IMR-90 (cell line): Measurements from ENCODE around the gene MYO7B. TPM values are rescaled to one million over a fixed set of nuclear protein-coding genes. Genes with fewer than 3 reads are reported as not detected.
A peak's percentile ranks its signal among the peaks of the same experiment; 100 is the strongest.

Experiments used
- ATAC-seq: fragments of 200-7000 bp; cut with Tn5 transposase; 2 replicates; pipeline ENCODE4 v1.9.1; 2020; ENCODE audit warnings: low read depth, mild to moderate bottlenecking, moderate library complexity
- BruUV-seq: library from RNA; stranded (reverse); fragments of 400-500 nt; replicated peaks from 2 replicates; lab custom pipeline; 2021; lab: Mats Ljungman, UMichigan
- CTCF ChIA-PET: fragments of 300-600 bp; formaldehyde crosslinking; extraction: SDS; loops from one replicate; lab custom pipeline; 2021; ENCODE audit warnings: antibody characterized with exemption; lab: Yijun Ruan, JAX
- POLR2A ChIA-PET: fragments of 300-600 bp; sonication (Branson Sonifier 250); formaldehyde crosslinking; loops from one replicate; lab custom pipeline; 2022; ENCODE audit warnings: antibody characterized with exemption; ENCODE audit not compliant: unreplicated experiment; lab: Charles Lee
- DNase-seq: peaks from one replicate; pipeline ENCODE4 v3.0.0; 2013
- H2AFZ ChIP-seq: replicated peaks from 2 replicates; pipeline ENCODE3; 2013; ENCODE audit warnings: low read length, mild to moderate bottlenecking; ENCODE audit not compliant: poor library complexity
- H2AK5ac ChIP-seq: 2 replicates; pipeline ENCODE4 v1.6.1; 2013; ENCODE audit warnings: low read depth, low read length, inconsistent platforms
- H2AK9ac ChIP-seq: replicated peaks from 2 replicates; pipeline ENCODE3; 2013; ENCODE audit warnings: mild to moderate bottlenecking, low read depth, low read length, moderate library complexity; ENCODE audit not compliant: poor library complexity
- H2BK120ac ChIP-seq: 2 replicates; pipeline ENCODE4 v1.6.1; 2013; ENCODE audit warnings: low read depth, low read length, inconsistent platforms
- H2BK15ac ChIP-seq: 3 replicates; pipeline ENCODE4 v1.6.1; 2013; ENCODE audit warnings: low read depth, low read length, inconsistent platforms
- H2BK20ac ChIP-seq: 2 replicates; pipeline ENCODE4 v1.6.1; 2013; ENCODE audit warnings: low read depth, mild to moderate bottlenecking, inconsistent platforms, low read length, moderate library complexity
- H2BK5ac ChIP-seq: 2 replicates; pipeline ENCODE4 v1.6.1; 2013; ENCODE audit warnings: mild to moderate bottlenecking, low read depth, low read length, inconsistent platforms; ENCODE audit not compliant: poor library complexity, severe bottlenecking
- H3K14ac ChIP-seq: replicated peaks from 2 replicates; pipeline ENCODE4 v1.6.1; 2013; ENCODE audit warnings: low read depth, low read length, inconsistent platforms
- H3K18ac ChIP-seq: 2 replicates; pipeline ENCODE4 v1.6.1; 2013; ENCODE audit warnings: low read depth, low read length, control low read depth
- H3K23ac ChIP-seq: 2 replicates; pipeline ENCODE4 v1.6.1; 2013; ENCODE audit warnings: low read depth, low read length, inconsistent platforms
- H3K27ac ChIP-seq: 2 replicates; pipeline ENCODE4 v1.5.1; 2013; ENCODE audit warnings: mild to moderate bottlenecking, control low read depth, low read length; ENCODE audit not compliant: insufficient read depth
- H3K27me3 ChIP-seq: 2 replicates; pipeline ENCODE4 v1.6.1; 2013; ENCODE audit warnings: low read length; ENCODE audit not compliant: control insufficient read depth, insufficient read depth
- H3K36me3 ChIP-seq: 2 replicates; pipeline ENCODE4 v1.6.1; 2013; ENCODE audit warnings: low read length, mixed read lengths; ENCODE audit not compliant: control insufficient read depth, insufficient read depth
- H3K4ac ChIP-seq: 2 replicates; pipeline ENCODE4 v1.6.1; 2013; ENCODE audit warnings: low read depth, low read length, inconsistent platforms
- H3K4me1 ChIP-seq: 2 replicates; pipeline ENCODE4 v1.6.1; 2013; ENCODE audit warnings: low read length, mixed read lengths; ENCODE audit not compliant: control insufficient read depth, insufficient read depth
- H3K4me2 ChIP-seq: 2 replicates; pipeline ENCODE4 v1.6.1; 2013; ENCODE audit warnings: low read depth, mild to moderate bottlenecking, control low read depth, low read length, moderate library complexity
- H3K4me3 ChIP-seq: 2 replicates; pipeline ENCODE4 v1.5.1; 2013; ENCODE audit warnings: low read depth, mild to moderate bottlenecking, control low read depth, low read length, moderate library complexity; ENCODE audit not compliant: insufficient read depth
- H3K56ac ChIP-seq: 2 replicates; pipeline ENCODE4 v1.6.1; 2013; ENCODE audit warnings: low read length, inconsistent platforms; ENCODE audit not compliant: insufficient read depth; ENCODE audit errors: extremely low read depth
- H3K79me1 ChIP-seq, 2 experiments: 2 replicates each; pipeline ENCODE4 v1.6.1; 2013; ENCODE audit warnings: low read length in 2 of 2, inconsistent platforms in 1 of 2, low read depth in 1 of 2
- H3K9ac ChIP-seq: 2 replicates; pipeline ENCODE4 v1.6.1; 2013; ENCODE audit warnings: low read depth, low read length, control low read depth
- H3K9me1 ChIP-seq: 2 replicates; pipeline ENCODE4 v1.6.1; 2013; ENCODE audit warnings: low read length, inconsistent platforms; ENCODE audit not compliant: insufficient read depth
- H3K9me3 ChIP-seq: 2 replicates; pipeline ENCODE4 v1.6.1; 2013; ENCODE audit warnings: low read length; ENCODE audit not compliant: control insufficient read depth, insufficient read depth
- H4K20me1 ChIP-seq: 2 replicates; pipeline ENCODE4 v1.6.1; 2013; ENCODE audit warnings: low read length, inconsistent platforms; ENCODE audit not compliant: insufficient read depth
- H4K5ac ChIP-seq: 2 replicates; pipeline ENCODE4 v1.6.1; 2013; ENCODE audit warnings: mild to moderate bottlenecking, low read depth, low read length, control low read depth
- H4K8ac ChIP-seq, 2 experiments: 2 replicates each; pipeline ENCODE4 v1.6.1; 2013; ENCODE audit warnings: low read depth in 2 of 2, low read length in 2 of 2, control low read depth in 1 of 2, inconsistent platforms in 1 of 2
- H4K91ac ChIP-seq: 2 replicates; pipeline ENCODE4 v1.6.1; 2013; ENCODE audit warnings: low read depth, low read length, inconsistent platforms; ENCODE audit not compliant: insufficient read depth
- BHLHE40 ChIP-seq: fragments of 150-350 bp; IDR thresholded peaks from 2 replicates; pipeline ENCODE4 v1.6.1; 2016; ENCODE audit warnings: mild to moderate bottlenecking, low read depth, low read length
- CEBPB ChIP-seq: IDR thresholded peaks from 2 replicates; pipeline ENCODE4 v1.6.1; 2012; ENCODE audit warnings: low read depth, low read length, improper control_type of control experiment
- CHD1 ChIP-seq: IDR thresholded peaks from 2 replicates; pipeline ENCODE4 v1.6.1; 2012; ENCODE audit warnings: low read depth, low read length, improper control_type of control experiment
- FOS ChIP-seq: fragments of 150-350 bp; IDR thresholded peaks from 2 replicates; pipeline ENCODE4 v1.6.1; 2016; ENCODE audit warnings: low read depth, low read length
- MAFK ChIP-seq: IDR thresholded peaks from 2 replicates; pipeline ENCODE4 v1.6.1; 2012; ENCODE audit warnings: low read depth, low read length, improper control_type of control experiment
- MAZ ChIP-seq: IDR thresholded peaks from 2 replicates; pipeline ENCODE4 v1.6.1; 2012; ENCODE audit warnings: low read depth, mild to moderate bottlenecking, low read length, improper control_type of control experiment, moderate library complexity, borderline replicate concordance
- MXI1 ChIP-seq: IDR thresholded peaks from 2 replicates; pipeline ENCODE4 v1.6.1; 2012; ENCODE audit warnings: low read depth, mild to moderate bottlenecking, low read length, moderate library complexity, borderline replicate concordance
- NFE2L2 ChIP-seq: fragments of 150-350 bp; IDR thresholded peaks from 2 replicates; pipeline ENCODE4 v1.6.1; 2016; ENCODE audit warnings: low read depth, mild to moderate bottlenecking, low read length
- POLR2A ChIP-seq: IDR thresholded peaks from 2 replicates; pipeline ENCODE4 v1.6.1; 2012; ENCODE audit warnings: mild to moderate bottlenecking, low read depth, low read length
- RAD21 ChIP-seq: IDR thresholded peaks from 2 replicates; pipeline ENCODE4 v1.6.1; 2012; ENCODE audit warnings: low read length, improper control_type of control experiment
- RCOR1 ChIP-seq: IDR thresholded peaks from 2 replicates; pipeline ENCODE4 v1.6.1; 2012; ENCODE audit warnings: mild to moderate bottlenecking, low read length, improper control_type of control experiment; ENCODE audit not compliant: insufficient replicate concordance
- RFX5 ChIP-seq: IDR thresholded peaks from 2 replicates; pipeline ENCODE4 v1.8.0; 2012; ENCODE audit warnings: low read depth, mild to moderate bottlenecking, low read length, moderate library complexity
- SMC3 ChIP-seq: fragments of 150-350 bp; IDR thresholded peaks from 2 replicates; pipeline ENCODE4 v1.6.1; 2016; ENCODE audit warnings: low read depth, mild to moderate bottlenecking, antibody characterized with exemption, low read length, moderate library complexity
- WGBS, 2 experiments: methylation state at CpG; one replicate each; pipeline versions ENCODE4 v1.1.5 to v1.1.7; 2013; ENCODE audit warnings: missing lambda C conversion rate in 2 of 2; ENCODE audit not compliant: insufficient read length in 1 of 2; ENCODE audit errors: extremely low coverage in 2 of 2; 5-methylcytosine and 5-hydroxymethylcytosine counted together
- dilution Hi-C: fragments of 300-500 bp; cut with HindIII; formaldehyde crosslinking; loops from one replicate; pipeline ENCODE4 v1.14.3; 2018; ENCODE audit warnings: low sequenced_read_pairs; ENCODE audit not compliant: unreplicated experiment
- in situ Hi-C: fragments of 300-500 bp; cut with MboI; formaldehyde crosslinking; loops from 3 replicates; pipeline ENCODE4 v1.14.3; 2019; ENCODE audit warnings: low sequenced_read_pairs, inconsistent platforms, mixed read lengths
- intact Hi-C: fragments of 100-400 bp; cut with micrococcal nuclease; formaldehyde crosslinking; loops from 2 replicates; pipeline ENCODE4 v1.10.0; 2022
- polyA plus RNA-seq, 3 experiments: library from polyadenylated mRNA; depleted of rRNA; stranded (reverse); fragments of >200 nt; gene quantifications; 2 replicates each; pipeline ENCODE4 v1.2.3, GENCODE V29; 2012; ENCODE audit warnings: low replicate concordance in 1 of 3
- total RNA-seq: library from RNA; depleted of rRNA; stranded (reverse); fragments of >200 nt; gene quantifications from 2 replicates; pipeline ENCODE4 v1.2.3, GENCODE V29; 2012
- TF ChIP-seq, protein P1 (sequence below): conservative IDR thresholded peaks from 2 replicates; pipeline ENCODE4 v1.5.1; 2012; ENCODE audit warnings: mild to moderate bottlenecking, low read depth, low read length, improper control_type of control experiment
- TF ChIP-seq, protein P2 (sequence below): fragments of 150-350 bp; IDR thresholded peaks from 2 replicates; pipeline ENCODE4 v1.6.1; 2016; ENCODE audit warnings: low read depth, mild to moderate bottlenecking, low read length, moderate library complexity, borderline replicate concordance
- TF ChIP-seq, protein P3 (sequence below): fragments of 150-350 bp; IDR thresholded peaks from 2 replicates; pipeline ENCODE4 v1.6.1; 2017; ENCODE audit warnings: mild to moderate bottlenecking, antibody characterized with exemption, low read length, low read depth

Gene MYO7B
- total and polyA plus RNA-seq, 2 of the 4 experiments (the other 2 are of a cell fraction), result 0.18 to 0.46 TPM

DNA sequence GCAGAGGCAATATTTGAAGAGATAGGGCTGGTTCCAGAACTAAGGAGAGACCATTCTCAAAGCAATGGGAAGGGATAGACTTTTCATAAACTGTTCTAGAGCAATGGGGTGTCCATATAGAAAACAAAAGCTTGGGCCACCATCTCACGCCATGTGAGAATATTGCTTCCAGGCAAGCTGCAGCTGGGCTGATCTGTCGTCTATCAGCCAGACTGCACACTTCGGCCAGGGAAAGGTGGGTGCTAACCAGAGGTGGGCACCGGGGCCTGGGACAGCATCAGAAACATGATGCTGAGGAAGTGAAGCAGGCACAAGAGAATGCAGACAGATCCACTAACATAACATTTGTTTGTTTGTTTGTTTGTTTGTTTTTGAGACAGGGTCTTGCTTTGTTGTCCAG is 43.7 kb downstream of the MYO7B start:
- no peak for ATAC-seq
- 0 out of 2 replicates have a peak overlapping the region, but pooled peaks have one; percentile 17 for H3K4ac ChIP-seq
- no peak overlapping the region for H3K4me2 ChIP-seq
- no peak overlapping the region for H4K8ac ChIP-seq
- TF ChIP-seq MAZ, result no peak
- no peak for TF ChIP-seq BHLHE40
- TF ChIP-seq CEBPB, result no peak
- TF ChIP-seq RCOR1, result no peak
- no peak for TF ChIP-seq MAFK
- TF ChIP-seq RFX5, result no peak
- no peak for TF ChIP-seq MXI1
- TF ChIP-seq SMC3, result no peak
- TF ChIP-seq CHD1, result no peak
- no peak for TF ChIP-seq NFE2L2
- TF ChIP-seq, protein P1, sequence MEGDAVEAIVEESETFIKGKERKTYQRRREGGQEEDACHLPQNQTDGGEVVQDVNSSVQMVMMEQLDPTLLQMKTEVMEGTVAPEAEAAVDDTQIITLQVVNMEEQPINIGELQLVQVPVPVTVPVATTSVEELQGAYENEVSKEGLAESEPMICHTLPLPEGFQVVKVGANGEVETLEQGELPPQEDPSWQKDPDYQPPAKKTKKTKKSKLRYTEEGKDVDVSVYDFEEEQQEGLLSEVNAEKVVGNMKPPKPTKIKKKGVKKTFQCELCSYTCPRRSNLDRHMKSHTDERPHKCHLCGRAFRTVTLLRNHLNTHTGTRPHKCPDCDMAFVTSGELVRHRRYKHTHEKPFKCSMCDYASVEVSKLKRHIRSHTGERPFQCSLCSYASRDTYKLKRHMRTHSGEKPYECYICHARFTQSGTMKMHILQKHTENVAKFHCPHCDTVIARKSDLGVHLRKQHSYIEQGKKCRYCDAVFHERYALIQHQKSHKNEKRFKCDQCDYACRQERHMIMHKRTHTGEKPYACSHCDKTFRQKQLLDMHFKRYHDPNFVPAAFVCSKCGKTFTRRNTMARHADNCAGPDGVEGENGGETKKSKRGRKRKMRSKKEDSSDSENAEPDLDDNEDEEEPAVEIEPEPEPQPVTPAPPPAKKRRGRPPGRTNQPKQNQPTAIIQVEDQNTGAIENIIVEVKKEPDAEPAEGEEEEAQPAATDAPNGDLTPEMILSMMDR, result no peak
- TF ChIP-seq, protein P2, sequence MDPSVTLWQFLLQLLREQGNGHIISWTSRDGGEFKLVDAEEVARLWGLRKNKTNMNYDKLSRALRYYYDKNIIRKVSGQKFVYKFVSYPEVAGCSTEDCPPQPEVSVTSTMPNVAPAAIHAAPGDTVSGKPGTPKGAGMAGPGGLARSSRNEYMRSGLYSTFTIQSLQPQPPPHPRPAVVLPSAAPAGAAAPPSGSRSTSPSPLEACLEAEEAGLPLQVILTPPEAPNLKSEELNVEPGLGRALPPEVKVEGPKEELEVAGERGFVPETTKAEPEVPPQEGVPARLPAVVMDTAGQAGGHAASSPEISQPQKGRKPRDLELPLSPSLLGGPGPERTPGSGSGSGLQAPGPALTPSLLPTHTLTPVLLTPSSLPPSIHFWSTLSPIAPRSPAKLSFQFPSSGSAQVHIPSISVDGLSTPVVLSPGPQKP, result no peak
- TF ChIP-seq RAD21, result no peak
- no peak for TF ChIP-seq FOS
- TF ChIP-seq, protein P3, sequence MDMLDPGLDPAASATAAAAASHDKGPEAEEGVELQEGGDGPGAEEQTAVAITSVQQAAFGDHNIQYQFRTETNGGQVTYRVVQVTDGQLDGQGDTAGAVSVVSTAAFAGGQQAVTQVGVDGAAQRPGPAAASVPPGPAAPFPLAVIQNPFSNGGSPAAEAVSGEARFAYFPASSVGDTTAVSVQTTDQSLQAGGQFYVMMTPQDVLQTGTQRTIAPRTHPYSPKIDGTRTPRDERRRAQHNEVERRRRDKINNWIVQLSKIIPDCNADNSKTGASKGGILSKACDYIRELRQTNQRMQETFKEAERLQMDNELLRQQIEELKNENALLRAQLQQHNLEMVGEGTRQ, result no peak
- no peak for TF ChIP-seq POLR2A
- no peak overlapping the region for H2BK20ac ChIP-seq
- intact Hi-C loops, result no loop called here
- no peak overlapping the region for H2BK5ac ChIP-seq
- 96% methylated on average over 3 of the region's 4 CpGs; no CpG with 5 or more reads in 1 of the 2 experiments for WGBS, 2 experiments
- no peak overlapping the region for H2AK5ac ChIP-seq
- no peak overlapping the region for H4K91ac ChIP-seq
- no peaks in the 10 kb centered on the region for H3K9me3 ChIP-seq
- no peak overlapping the region for H4K5ac ChIP-seq
- H2BK120ac ChIP-seq, result no peak overlapping the region
- H3K4me1 ChIP-seq, result peaks cover 7% of the 10 kb centered on the region
- H3K79me1 ChIP-seq, result no peaks in the 10 kb centered on the region
- no peaks in the 10 kb centered on the region for H4K20me1 ChIP-seq
- H3K9ac ChIP-seq, result no peak overlapping the region
- BruUV-seq, result no TSS peak
- no peak overlapping the region for H3K4me3 ChIP-seq
- H2AFZ ChIP-seq, result no peak overlapping the region
- 0 out of 2 replicates have a peak, but pooled peaks cover 3% of the 10 kb centered on the region for H3K9me1 ChIP-seq
- no peak overlapping the region for H3K23ac ChIP-seq
- H3K27ac ChIP-seq, result no peak overlapping the region
- no peak overlapping the region for H2BK15ac ChIP-seq
- in situ Hi-C loops, result no loop called here
- no peaks in the 10 kb centered on the region for H3K36me3 ChIP-seq
- H2AK9ac ChIP-seq, result no peak overlapping the region
- CTCF ChIA-PET, result interaction anchor here (1.5 kb wide), 1 partner anchor 12 kb away, joined by 6 read pairs; no protein-coding TSS in a partner anchor
- POLR2A ChIA-PET, result no interaction called here
- DNase-seq, result no peak
- no peak overlapping the region for H3K14ac ChIP-seq
- dilution Hi-C loops, result no loop called here
- no peak overlapping the region for H3K56ac ChIP-seq
- peaks cover 24% of the 10 kb centered on the region for H3K27me3 ChIP-seq
- no peak overlapping the region for H3K18ac ChIP-seq
